ENCODE measurements around the gene CAMTA1. TPM values are rescaled to one million over a fixed set of nuclear protein-coding genes. Genes with fewer than 3 reads are reported as not detected.

CAMTA1 gene
- total RNA-seq, 1 donor from 2014 or later, result 109 TPM

DNA sequence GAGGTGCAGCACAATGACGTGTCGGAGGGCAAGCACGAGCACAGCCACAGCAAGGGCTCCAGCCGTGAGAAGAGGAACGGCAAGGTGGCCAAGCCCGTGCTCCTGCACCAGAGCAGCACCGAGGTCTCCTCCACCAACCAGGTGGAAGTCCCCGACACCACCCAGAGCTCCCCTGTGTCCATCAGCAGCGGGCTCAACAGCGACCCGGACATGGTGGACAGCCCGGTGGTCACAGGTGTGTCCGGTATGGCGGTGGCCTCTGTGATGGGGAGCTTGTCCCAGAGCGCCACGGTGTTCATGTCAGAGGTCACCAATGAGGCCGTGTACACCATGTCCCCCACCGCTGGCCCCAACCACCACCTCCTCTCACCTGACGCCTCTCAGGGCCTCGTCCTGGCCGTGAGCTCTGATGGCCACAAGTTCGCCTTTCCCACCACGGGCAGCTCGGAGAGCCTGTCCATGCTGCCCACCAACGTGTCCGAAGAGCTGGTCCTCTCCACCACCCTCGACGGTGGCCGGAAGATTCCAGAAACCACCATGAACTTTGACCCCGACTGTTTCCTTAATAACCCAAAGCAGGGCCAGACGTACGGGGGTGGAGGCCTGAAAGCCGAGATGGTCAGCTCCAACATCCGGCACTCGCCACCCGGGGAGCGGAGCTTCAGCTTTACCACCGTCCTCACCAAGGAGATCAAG is 878.3 kb downstream of the CAMTA1 start:
- Mint-ChIP-seq H3K27me3 (ENCODE audit: low read depth) (peaks cover 5% of the 10 kb centered on the region), H3K4me1 (peaks cover 11% of the 10 kb centered on the region), H3K9me3 (no peaks in the 10 kb centered on the region), H3K4me3 (no peak overlapping the region), H3K36me3 (ENCODE audit: low read depth) (no peaks in the 10 kb centered on the region), H3K27ac (ENCODE audit: unreplicated experiment) (no peak overlapping the region)
- DNase-seq (ENCODE audit: low read depth, low spot score), result no peak
- TF ChIP-seq, protein P1, sequence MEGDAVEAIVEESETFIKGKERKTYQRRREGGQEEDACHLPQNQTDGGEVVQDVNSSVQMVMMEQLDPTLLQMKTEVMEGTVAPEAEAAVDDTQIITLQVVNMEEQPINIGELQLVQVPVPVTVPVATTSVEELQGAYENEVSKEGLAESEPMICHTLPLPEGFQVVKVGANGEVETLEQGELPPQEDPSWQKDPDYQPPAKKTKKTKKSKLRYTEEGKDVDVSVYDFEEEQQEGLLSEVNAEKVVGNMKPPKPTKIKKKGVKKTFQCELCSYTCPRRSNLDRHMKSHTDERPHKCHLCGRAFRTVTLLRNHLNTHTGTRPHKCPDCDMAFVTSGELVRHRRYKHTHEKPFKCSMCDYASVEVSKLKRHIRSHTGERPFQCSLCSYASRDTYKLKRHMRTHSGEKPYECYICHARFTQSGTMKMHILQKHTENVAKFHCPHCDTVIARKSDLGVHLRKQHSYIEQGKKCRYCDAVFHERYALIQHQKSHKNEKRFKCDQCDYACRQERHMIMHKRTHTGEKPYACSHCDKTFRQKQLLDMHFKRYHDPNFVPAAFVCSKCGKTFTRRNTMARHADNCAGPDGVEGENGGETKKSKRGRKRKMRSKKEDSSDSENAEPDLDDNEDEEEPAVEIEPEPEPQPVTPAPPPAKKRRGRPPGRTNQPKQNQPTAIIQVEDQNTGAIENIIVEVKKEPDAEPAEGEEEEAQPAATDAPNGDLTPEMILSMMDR (conservative IDR thresholded peaks at IDR 0.05), result no peak

DNA sequence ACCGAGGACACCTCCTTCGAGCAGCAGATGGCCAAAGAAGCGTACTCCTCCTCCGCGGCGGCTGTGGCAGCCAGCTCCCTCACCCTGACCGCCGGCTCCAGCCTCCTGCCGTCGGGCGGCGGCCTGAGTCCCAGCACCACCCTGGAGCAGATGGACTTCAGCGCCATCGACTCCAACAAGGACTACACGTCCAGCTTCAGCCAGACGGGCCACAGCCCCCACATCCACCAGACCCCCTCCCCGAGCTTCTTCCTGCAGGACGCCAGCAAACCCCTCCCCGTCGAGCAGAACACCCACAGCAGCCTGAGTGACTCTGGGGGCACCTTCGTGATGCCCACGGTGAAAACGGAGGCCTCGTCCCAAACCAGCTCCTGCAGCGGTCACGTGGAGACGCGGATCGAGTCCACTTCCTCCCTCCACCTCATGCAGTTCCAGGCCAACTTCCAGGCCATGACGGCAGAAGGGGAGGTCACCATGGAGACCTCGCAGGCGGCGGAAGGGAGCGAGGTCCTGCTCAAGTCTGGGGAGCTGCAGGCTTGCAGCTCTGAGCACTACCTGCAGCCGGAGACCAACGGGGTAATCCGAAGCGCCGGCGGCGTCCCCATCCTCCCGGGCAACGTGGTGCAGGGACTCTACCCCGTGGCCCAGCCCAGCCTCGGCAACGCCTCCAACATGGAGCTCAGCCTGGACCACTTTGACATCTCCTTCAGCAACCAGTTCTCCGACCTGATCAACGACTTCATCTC is 879.1 kb downstream of the CAMTA1 start:
- Mint-ChIP-seq H3K4me1 (peaks cover 18% of the 10 kb centered on the region), H3K9me3 (no peaks in the 10 kb centered on the region), H3K36me3 (ENCODE audit: low read depth) (no peaks in the 10 kb centered on the region), H3K27me3 (ENCODE audit: low read depth) (peaks cover 5% of the 10 kb centered on the region), H3K27ac (ENCODE audit: unreplicated experiment) (no peak overlapping the region), H3K4me3 (no peak overlapping the region)
- DNase-seq (ENCODE audit: low read depth, low spot score), result no peak
- TF ChIP-seq, protein P1 (conservative IDR thresholded peaks at IDR 0.05), result no peak

- peaks cover 5% of the 10 kb centered on the region for H3K27me3 Mint-ChIP-seq (ENCODE audit: low read depth)
- no peaks in the 10 kb centered on the region for H3K9me3 Mint-ChIP-seq
- H3K27ac Mint-ChIP-seq (ENCODE audit: unreplicated experiment), result no peak overlapping the region
- no peak overlapping the region for H3K4me3 Mint-ChIP-seq
- no peak for DNase-seq (ENCODE audit: low read depth, low spot score)
- no peaks in the 10 kb centered on the region for H3K36me3 Mint-ChIP-seq (ENCODE audit: low read depth)
- H3K4me1 Mint-ChIP-seq, result peaks cover 23% of the 10 kb centered on the region
- TF ChIP-seq, protein P1 (conservative IDR thresholded peaks at IDR 0.05), result no peak
Measured at GRCh38 chr1:7664893-7665250, 879.6 kb downstream of the CAMTA1 start.

- no peak overlapping the region for H3K4me3 Mint-ChIP-seq
- TF ChIP-seq, protein P1 (conservative IDR thresholded peaks at IDR 0.05), result no peak
- peak overlapping the region; percentile 16 for H3K27ac Mint-ChIP-seq (ENCODE audit: unreplicated experiment)
Measured at GRCh38 chr1:7666249-7666648, 881.0 kb downstream of the CAMTA1 start.

DNA sequence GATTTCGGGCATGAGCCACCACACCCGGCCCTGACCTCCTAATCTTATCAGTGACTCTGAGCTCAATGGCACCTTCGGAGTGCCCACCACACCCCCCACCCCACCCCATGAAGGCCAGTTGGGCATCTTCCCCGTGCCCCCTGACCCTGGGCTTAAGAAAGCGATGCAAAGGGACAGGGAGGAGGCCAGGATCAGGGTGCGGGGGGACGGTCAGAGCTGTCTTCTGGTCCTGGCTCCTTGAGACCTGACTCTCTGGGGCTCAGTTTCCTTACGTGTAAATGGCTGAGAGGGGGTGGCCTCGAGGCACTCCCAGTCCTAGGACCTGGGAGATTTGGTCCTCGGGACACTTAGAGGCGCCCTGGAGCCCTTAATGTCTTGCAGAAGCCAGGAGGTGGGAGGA is 881.9 kb downstream of the CAMTA1 start:
- Mint-ChIP-seq H3K36me3 (ENCODE audit: low read depth) (no peaks in the 10 kb centered on the region), H3K4me3 (no peak overlapping the region), H3K27ac (ENCODE audit: unreplicated experiment) (peak overlapping the region; percentile 81), H3K9me3 (no peaks in the 10 kb centered on the region), H3K4me1 (peaks cover 37% of the 10 kb centered on the region), H3K27me3 (ENCODE audit: low read depth) (peaks cover 10% of the 10 kb centered on the region)
- TF ChIP-seq, protein P1 (conservative IDR thresholded peaks at IDR 0.05), result no peak
- DNase-seq (ENCODE audit: low read depth, low spot score), result no peak

More at GRCh38 chr1:7666249-7666648, 881.0 kb downstream of the CAMTA1 start:
- Mint-ChIP-seq H3K36me3 (ENCODE audit: low read depth) (no peaks in the 10 kb centered on the region), H3K27me3 (ENCODE audit: low read depth) (peaks cover 7% of the 10 kb centered on the region), H3K9me3 (no peaks in the 10 kb centered on the region), H3K4me1 (peaks cover 37% of the 10 kb centered on the region)
- DNase-seq (ENCODE audit: low read depth, low spot score), result no peak

Data from neural crest cell (in vitro differentiated cells).